ENCODE data around the gene TOLLIP. TPM values are rescaled to one million over a fixed set of nuclear protein-coding genes. Genes with fewer than 3 reads are reported as not detected.

TOLLIP gene
- total RNA-seq, 6 donors from 2014 or later, result 39.5 to 97.4 (median 53.4) TPM

GRCh38 chr11:1333860-1334259 is 24.4 kb upstream of the TOLLIP start:
- Histone ChIP-seq H3K27ac (no peak overlapping the region), H3K9me3 (no peaks in the 10 kb centered on the region), H3K36me3 (no peaks in the 10 kb centered on the region), H3K4me3 (no peak overlapping the region), H3K27me3 (no peaks in the 10 kb centered on the region), H3K4me1 (peaks cover 13 to 31% (median 21%) of the 10 kb centered on the region in 4 donors)
- 98 to 99% methylated on average over 10 of the region's 10 CpGs for WGBS, 2 donors
- TF ChIP-seq EP300 (IDR thresholded peaks at IDR 0.05) (no peak), POLR2A (IDR thresholded peaks at IDR 0.05) (no peak), POLR2AphosphoS5 (IDR thresholded peaks at IDR 0.05) (no peak), CTCF (IDR thresholded peaks at IDR 0.05) (no peak)
- ATAC-seq (ENCODE audit: low FRiP score in 2 of 2), result no peak
- no peak for DNase-seq

- H3K9me3 ChIP-seq, result no peaks in the 10 kb centered on the region
- H3K4me3 ChIP-seq, result no peak overlapping the region
- no peaks in the 10 kb centered on the region for H3K36me3 ChIP-seq
- no peak overlapping the region for H3K27ac ChIP-seq
- WGBS, 2 donors, result 82 to 86% methylated on average over 8 to 10 of the region's 10 CpGs
- ATAC-seq (ENCODE audit: low FRiP score in 2 of 2) (no peak), DNase-seq (no peak)
- H3K27me3 ChIP-seq, result no peaks in the 10 kb centered on the region
- peaks cover 13 to 27% (median 21%) of the 10 kb centered on the region in 4 donors for H3K4me1 ChIP-seq
- TF ChIP-seq POLR2AphosphoS5 (IDR thresholded peaks at IDR 0.05), result no peak
These were observed 23.8 kb upstream of the TOLLIP start for GRCh38 chr11:1333091-1333772.

- Histone ChIP-seq H3K27ac (no peak overlapping the region), H3K36me3 (no peaks in the 10 kb centered on the region), H3K4me3 (no peak overlapping the region), H3K4me1 (peaks cover 4 to 7% (median 5%) of the 10 kb centered on the region in 4 donors), H3K27me3 (no peaks in the 10 kb centered on the region), H3K9me3 (peaks cover 0 to 6% (median 2%) of the 10 kb centered on the region in 4 donors)
- ATAC-seq (ENCODE audit: low FRiP score in 2 of 2), result no peak
- TF ChIP-seq EP300 (IDR thresholded peaks at IDR 0.05) (no peak), POLR2A (IDR thresholded peaks at IDR 0.05) (no peak), CTCF (IDR thresholded peaks at IDR 0.05) (no peak), POLR2AphosphoS5 (IDR thresholded peaks at IDR 0.05) (no peak)
- no peak for DNase-seq
- 86 to 87% methylated on average over 6 of the region's 6 CpGs for WGBS, 2 donors
These were observed 21.0 kb upstream of the TOLLIP start for GRCh38 chr11:1330473-1330872.

- Histone ChIP-seq H3K27ac (no peak overlapping the region), H3K36me3 (no peaks in the 10 kb centered on the region), H3K4me3 (no peak overlapping the region), H3K4me1 (no peaks in the 10 kb centered on the region), H3K27me3 (no peaks in the 10 kb centered on the region), H3K9me3 (peaks cover 0 to 6% (median 2%) of the 10 kb centered on the region in 4 donors)
- TF ChIP-seq POLR2AphosphoS5 (IDR thresholded peaks at IDR 0.05), result no peak
- no peak for TF ChIP-seq CTCF (IDR thresholded peaks at IDR 0.05)
- TF ChIP-seq POLR2A (IDR thresholded peaks at IDR 0.05), result no peak
- no peak for TF ChIP-seq EP300 (IDR thresholded peaks at IDR 0.05)
- no peak for DNase-seq
- 61 to 73% methylated on average over 4 of the region's 4 CpGs for WGBS, 2 donors
- no peak for ATAC-seq (ENCODE audit: low FRiP score in 2 of 2)
These were observed 17.6 kb upstream of the TOLLIP start for GRCh38 chr11:1327064-1327460.

- ATAC-seq (ENCODE audit: low FRiP score in 2 of 2), result no peak
These were observed 17.1 kb upstream of the TOLLIP start for GRCh38 chr11:1326435-1327063.

More at GRCh38 chr11:1326435-1327063, 17.1 kb upstream of the TOLLIP start:
- TF ChIP-seq POLR2A (IDR thresholded peaks at IDR 0.05) (no peak), CTCF (IDR thresholded peaks at IDR 0.05) (no peak), POLR2AphosphoS5 (IDR thresholded peaks at IDR 0.05) (no peak), EP300 (IDR thresholded peaks at IDR 0.05) (no peak)
- H3K27me3 ChIP-seq, result no peaks in the 10 kb centered on the region
- WGBS, 2 donors, result 66 to 69% methylated on average over 11 of the region's 11 CpGs
- no peak overlapping the region for H3K27ac ChIP-seq
- H3K4me3 ChIP-seq, result no peak overlapping the region
- H3K36me3 ChIP-seq, result no peaks in the 10 kb centered on the region
- DNase-seq, result no peak
- peaks cover 0 to 6% (median 2%) of the 10 kb centered on the region in 4 donors for H3K9me3 ChIP-seq
- H3K4me1 ChIP-seq, result no peaks in the 10 kb centered on the region
